NCI-H1048 (cell line): Measurements from ENCODE around the gene TRPC4AP.

Source experiments
- DNase-seq: peaks from one replicate; lab custom pipeline; 2025; lab: John Stamatoyannopoulos, UW

TRPC4AP gene

GRCh38 chr20:34987288-34988190 lies 105.1 kb downstream of the TRPC4AP start:
- DNase-seq, result no peak

- DNase-seq, result no peak
These were observed 106.0 kb downstream of the TRPC4AP start for GRCh38 chr20:34986311-34987287.

- DNase-seq, result no peak
These were observed 106.9 kb downstream of the TRPC4AP start for GRCh38 chr20:34985461-34986310.

- no peak for DNase-seq
These were observed 107.8 kb downstream of the TRPC4AP start for GRCh38 chr20:34984756-34985261.

- no peak for DNase-seq
These were observed 108.4 kb downstream of the TRPC4AP start for GRCh38 chr20:34983995-34984735.

GRCh38 chr20:34983089-34983820 lies 109.4 kb downstream of the TRPC4AP start:
- DNase-seq, result no peak

- DNase-seq, result no peak
These were observed 110.1 kb downstream of the TRPC4AP start for GRCh38 chr20:34982270-34983088.

GRCh38 chr20:34980543-34981233 lies 111.9 kb downstream of the TRPC4AP start:
- no peak for DNase-seq

- DNase-seq, result no peak
These were observed 113.0 kb downstream of the TRPC4AP start for GRCh38 chr20:34979366-34980153.

- no peak for DNase-seq
These were observed 114.4 kb downstream of the TRPC4AP start for GRCh38 chr20:34978092-34978744.

GRCh38 chr20:34977365-34978091 lies 115.1 kb downstream of the TRPC4AP start:
- DNase-seq, result no peak

GRCh38 chr20:34976286-34976685 lies 116.3 kb downstream of the TRPC4AP start:
- no peak for DNase-seq

GRCh38 chr20:34974246-34974645 lies 118.4 kb downstream of the TRPC4AP start:
- no peak for DNase-seq

- no peak for DNase-seq
These were observed 120.9 kb downstream of the TRPC4AP start for GRCh38 chr20:34971561-34972235.

GRCh38 chr20:34970846-34971560 lies 121.6 kb downstream of the TRPC4AP start:
- no peak for DNase-seq
